Measurements from ENCODE around the gene SH2D3A.

DNA sequence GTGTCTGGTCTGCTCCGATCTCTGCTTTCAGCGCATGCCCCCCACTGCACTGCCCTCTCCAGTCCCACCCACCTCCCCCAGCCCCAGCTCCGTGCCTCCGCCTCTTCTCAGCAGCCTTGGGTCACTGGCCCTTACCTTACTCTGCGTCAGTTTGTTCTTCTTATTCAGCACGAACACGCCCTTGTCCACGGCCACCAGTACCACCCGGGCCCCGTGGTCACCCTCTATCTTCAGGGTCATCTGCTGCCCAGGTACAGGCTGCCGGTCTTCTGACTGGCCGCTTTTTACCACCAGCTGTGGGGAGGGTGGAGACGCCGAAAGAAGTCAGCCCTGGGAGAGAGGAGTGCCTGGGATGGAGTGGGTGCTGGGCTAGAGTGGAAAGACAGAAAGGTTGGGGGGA lies 57.7 kb downstream of the SH2D3A start:
- TF ChIP-seq POLR2AphosphoS5 (IDR thresholded peaks at IDR 0.05; ENCODE audit: low read depth, low read length): no peak
- TF ChIP-seq TAF1 (IDR thresholded peaks at IDR 0.05; ENCODE audit: borderline replicate concordance, insufficient read depth, low read length): no peak
- no peak for TF ChIP-seq FOXP2 (optimal IDR thresholded peaks at IDR 0.05; ENCODE audit: borderline replicate concordance, extremely low read depth, extremely low read length, insufficient read depth)
- TF ChIP-seq, protein P1, sequence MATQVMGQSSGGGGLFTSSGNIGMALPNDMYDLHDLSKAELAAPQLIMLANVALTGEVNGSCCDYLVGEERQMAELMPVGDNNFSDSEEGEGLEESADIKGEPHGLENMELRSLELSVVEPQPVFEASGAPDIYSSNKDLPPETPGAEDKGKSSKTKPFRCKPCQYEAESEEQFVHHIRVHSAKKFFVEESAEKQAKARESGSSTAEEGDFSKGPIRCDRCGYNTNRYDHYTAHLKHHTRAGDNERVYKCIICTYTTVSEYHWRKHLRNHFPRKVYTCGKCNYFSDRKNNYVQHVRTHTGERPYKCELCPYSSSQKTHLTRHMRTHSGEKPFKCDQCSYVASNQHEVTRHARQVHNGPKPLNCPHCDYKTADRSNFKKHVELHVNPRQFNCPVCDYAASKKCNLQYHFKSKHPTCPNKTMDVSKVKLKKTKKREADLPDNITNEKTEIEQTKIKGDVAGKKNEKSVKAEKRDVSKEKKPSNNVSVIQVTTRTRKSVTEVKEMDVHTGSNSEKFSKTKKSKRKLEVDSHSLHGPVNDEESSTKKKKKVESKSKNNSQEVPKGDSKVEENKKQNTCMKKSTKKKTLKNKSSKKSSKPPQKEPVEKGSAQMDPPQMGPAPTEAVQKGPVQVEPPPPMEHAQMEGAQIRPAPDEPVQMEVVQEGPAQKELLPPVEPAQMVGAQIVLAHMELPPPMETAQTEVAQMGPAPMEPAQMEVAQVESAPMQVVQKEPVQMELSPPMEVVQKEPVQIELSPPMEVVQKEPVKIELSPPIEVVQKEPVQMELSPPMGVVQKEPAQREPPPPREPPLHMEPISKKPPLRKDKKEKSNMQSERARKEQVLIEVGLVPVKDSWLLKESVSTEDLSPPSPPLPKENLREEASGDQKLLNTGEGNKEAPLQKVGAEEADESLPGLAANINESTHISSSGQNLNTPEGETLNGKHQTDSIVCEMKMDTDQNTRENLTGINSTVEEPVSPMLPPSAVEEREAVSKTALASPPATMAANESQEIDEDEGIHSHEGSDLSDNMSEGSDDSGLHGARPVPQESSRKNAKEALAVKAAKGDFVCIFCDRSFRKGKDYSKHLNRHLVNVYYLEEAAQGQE (IDR thresholded peaks at IDR 0.05; ENCODE audit: insufficient read depth in 1 of 2, low read depth in 2 of 2, low read length in 2 of 2): no peak
- TF ChIP-seq SIN3A (IDR thresholded peaks at IDR 0.05; ENCODE audit: borderline replicate concordance, insufficient read depth, low read length): no peak

Data from PFSK-1 (cell line).